Suppressor macrophage treated with lipopolysaccharide for 1 hour (primary cell): Measurements from ENCODE around the gene NYAP2.

Experiments used
- DNase-seq, 3 donors: peaks; one replicate each; pipeline ENCODE4 v3.0.0-alpha.2; 2020 to 2022

The NYAP2 gene

GRCh38 chr2:225637259-225637658 is 237.7 kb downstream of the NYAP2 start:
- no peak for DNase-seq

- DNase-seq: no peak
Measured at GRCh38 chr2:225640550-225640949, 241.0 kb downstream of the NYAP2 start.

GRCh38 chr2:225649274-225649673 is 249.8 kb downstream of the NYAP2 start:
- no peak for DNase-seq

GRCh38 chr2:225650041-225650440 is 250.5 kb downstream of the NYAP2 start:
- no peak for DNase-seq

GRCh38 chr2:225660262-225661131 is 261.0 kb downstream of the NYAP2 start:
- peak; percentile 76 to 86 (median 86) for DNase-seq

- DNase-seq: no peak
Measured at GRCh38 chr2:225662101-225662500, 262.6 kb downstream of the NYAP2 start.

GRCh38 chr2:225667445-225667844 is 267.9 kb downstream of the NYAP2 start:
- no peak for DNase-seq

- DNase-seq: peak; percentile 56 to 71 (median 68)
Measured at GRCh38 chr2:225668606-225669266, 269.2 kb downstream of the NYAP2 start.

GRCh38 chr2:225670111-225670974 is 270.8 kb downstream of the NYAP2 start:
- peak; percentile 30 to 43 (median 41) for DNase-seq

GRCh38 chr2:225678792-225679191 is 279.3 kb downstream of the NYAP2 start:
- no peak for DNase-seq

- DNase-seq: no peak
Measured at GRCh38 chr2:225683258-225683657, 283.7 kb downstream of the NYAP2 start.

- DNase-seq: no peak
Measured at GRCh38 chr2:225690153-225690552, 290.6 kb downstream of the NYAP2 start.

- DNase-seq: no peak
Measured at GRCh38 chr2:225691711-225692110, 292.2 kb downstream of the NYAP2 start.

- DNase-seq: no peak
Measured at GRCh38 chr2:225693259-225693658, 293.7 kb downstream of the NYAP2 start.

- no peak for DNase-seq
Measured at GRCh38 chr2:225694664-225695063, 295.2 kb downstream of the NYAP2 start.

- DNase-seq: no peak
Measured at GRCh38 chr2:225697936-225698335, 298.4 kb downstream of the NYAP2 start.
